ENCODE data around the gene TMEM233.
A peak's percentile ranks its signal among the peaks of the same experiment; 100 is the strongest.
"Not testable (repeated sequence)": the region's sequence is repeated elsewhere in the genome, so short reads cannot be mapped to it uniquely, and the experiment has no call there.

The TMEM233 gene

DNA sequence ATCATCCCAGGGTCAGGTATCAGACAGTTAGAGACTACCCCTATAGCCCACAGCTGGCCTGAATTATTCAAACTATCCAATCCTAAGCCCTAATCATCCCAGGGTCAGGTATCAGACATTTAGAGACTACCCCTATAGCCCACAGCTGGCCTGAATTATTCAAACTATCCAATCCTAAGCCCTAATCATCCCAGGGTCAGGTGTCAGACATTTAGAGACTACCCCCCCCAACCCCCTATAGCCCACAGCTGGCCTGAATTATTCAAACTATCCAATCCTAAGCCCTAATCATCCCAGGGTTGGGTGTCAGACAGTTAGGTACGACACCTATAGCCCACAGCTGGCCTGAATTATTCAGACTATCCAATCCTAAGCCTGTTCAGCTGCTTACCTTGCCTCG, 63.4 kb downstream of the TMEM233 start:
- not testable (repeated sequence) for DNase-seq (ENCODE audit: low read depth in 1 of 2, low spot score in 1 of 2)

DNA sequence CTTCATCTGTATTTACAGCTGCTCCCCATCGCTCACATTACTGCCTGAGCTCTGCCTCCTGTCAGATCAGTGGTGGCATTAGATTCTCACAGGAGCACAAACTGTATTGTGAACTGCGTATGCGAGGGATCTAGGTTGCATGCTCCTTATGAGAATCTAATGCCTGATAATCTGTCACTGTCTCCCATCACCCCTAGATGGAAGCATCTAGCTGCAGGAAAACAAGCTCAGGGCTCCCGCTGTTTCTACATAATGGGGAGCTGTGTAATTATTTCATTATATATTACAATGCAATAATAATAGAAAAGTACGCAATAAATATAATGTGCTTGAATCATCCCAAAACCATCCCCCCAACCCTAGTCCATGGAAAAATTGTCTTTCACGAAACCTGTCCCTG, 64.6 kb downstream of the TMEM233 start:
- not testable (repeated sequence) for DNase-seq (ENCODE audit: low read depth in 1 of 2, low spot score in 1 of 2)

DNA sequence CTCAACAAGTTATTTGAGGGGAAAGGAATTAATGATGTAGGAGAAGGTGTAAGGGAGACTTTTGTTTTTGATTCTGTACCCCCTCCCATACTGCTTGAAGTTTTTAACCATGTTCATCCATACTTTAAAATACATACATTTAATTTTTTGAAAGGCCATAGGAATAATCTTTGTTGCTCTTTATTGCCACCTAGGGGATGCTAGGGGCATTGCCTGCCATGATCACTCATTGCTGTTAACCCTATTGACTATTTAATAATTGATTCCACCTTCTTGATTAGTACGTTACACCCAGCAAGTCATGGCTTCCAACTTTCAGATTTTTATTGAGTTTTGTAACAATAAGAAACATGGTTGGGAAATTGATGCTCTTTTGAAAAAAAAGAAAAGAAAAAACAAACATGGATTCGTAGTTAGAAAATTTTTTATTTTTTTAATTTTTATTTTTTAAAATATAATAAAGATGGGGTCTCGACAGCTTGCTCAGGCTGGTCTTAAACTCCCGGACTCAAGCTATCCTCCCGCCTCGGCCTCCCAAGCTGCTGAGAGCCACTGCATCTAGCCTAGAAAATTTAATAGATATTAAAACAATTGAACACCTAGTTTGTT, 65.8 kb downstream of the TMEM233 start:
- DNase-seq (ENCODE audit: low read depth in 1 of 2, low spot score in 1 of 2), result no peak

DNA sequence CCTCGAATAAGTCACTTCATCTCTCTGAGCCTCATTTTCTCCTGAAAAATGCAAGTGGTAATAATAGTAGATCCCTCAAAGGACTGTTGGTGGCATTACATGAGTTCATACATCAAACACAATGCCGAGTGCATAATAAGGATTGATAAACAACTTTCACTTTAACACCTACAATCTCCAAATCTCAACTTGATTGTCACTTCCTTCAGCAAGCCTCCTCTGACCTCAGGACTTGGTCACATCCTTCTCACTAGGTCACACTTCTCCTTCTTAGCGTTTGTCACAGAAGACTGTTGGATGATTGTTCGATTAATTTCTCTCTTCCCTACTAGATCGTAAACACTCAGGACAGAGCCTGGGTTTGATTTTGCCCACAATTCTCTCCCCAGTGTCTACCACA, 66.5 kb downstream of the TMEM233 start:
- DNase-seq (ENCODE audit: low read depth in 1 of 2, low spot score in 1 of 2), result no peak

DNA sequence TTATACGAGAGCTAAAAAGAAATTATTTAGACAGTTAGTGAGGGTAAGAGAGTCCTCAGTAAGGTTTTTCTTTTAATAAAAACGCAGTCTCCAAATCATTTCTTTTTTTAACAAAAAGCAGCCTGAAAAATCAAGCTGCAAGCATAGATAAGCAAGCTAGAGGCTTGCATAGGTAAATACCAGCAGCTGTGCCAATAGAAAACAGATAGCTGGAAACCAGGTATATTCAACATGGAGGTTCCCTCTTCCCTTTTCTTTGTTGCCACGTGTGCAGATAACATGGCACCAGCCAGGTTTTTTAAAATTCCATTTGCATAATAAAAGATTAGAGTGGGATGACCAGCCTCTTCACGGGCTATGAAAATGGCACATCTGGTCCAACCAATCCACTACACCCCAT, 68.3 kb downstream of the TMEM233 start:
- no peak for DNase-seq (ENCODE audit: low read depth in 1 of 2, low spot score in 1 of 2)

DNA sequence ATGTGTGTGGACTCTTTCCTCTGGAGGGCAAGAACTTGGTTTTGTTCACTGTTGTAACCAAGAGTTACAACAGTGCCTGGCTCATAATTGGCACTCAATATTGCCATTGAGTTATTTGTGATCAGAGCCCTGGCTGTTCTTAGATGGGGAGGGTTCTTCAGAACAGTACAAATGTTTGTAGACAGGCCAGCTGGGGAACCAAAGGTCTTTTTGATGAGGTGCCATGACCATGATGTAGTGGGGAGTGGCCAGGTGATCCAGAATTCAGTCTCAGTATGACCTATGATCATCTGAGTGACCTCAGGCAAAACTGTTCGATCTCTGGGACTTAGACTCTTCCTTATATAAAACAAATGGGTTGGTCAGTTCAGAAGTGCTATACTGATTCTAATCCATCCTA, 71.1 kb downstream of the TMEM233 start:
- DNase-seq (ENCODE audit: low read depth in 1 of 2, low spot score in 1 of 2), result no peak

DNA sequence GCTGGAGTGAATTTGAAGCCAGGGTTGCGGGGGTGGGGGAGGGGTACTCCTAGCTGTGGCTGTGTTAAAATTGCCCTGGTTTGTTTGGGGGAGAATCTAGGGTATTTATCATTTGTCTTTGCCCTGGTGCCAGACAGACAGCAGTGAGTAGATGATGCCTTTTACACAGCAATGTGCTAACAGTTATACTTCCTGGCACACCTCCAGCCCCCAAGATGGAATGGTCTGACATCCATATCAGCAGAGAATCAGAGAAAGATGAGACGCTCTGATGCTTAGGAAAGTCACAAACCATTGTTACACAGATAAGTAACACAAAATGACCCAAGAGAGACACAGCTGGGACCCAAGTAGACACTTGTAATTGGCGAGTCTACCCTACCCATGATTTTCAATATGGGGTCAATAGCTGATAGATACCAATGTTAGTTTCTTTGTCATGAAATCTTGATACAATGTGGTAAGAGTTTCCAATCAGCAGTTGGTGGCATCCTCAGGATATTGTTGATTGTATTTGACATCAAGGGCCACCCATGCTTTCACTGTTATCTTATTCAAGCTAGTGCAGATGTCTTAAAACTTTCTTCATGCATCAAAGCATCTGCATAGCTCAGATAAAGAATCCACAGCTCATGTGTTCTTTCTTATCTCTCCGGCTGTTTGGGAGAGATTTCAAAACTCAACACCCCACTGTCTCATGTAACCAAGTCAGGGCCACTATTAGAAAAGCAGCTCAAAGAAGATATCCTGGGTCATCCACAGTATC, 71.8 kb downstream of the TMEM233 start:
- DNase-seq (ENCODE audit: low read depth in 1 of 2, low spot score in 1 of 2), result no peak

DNA sequence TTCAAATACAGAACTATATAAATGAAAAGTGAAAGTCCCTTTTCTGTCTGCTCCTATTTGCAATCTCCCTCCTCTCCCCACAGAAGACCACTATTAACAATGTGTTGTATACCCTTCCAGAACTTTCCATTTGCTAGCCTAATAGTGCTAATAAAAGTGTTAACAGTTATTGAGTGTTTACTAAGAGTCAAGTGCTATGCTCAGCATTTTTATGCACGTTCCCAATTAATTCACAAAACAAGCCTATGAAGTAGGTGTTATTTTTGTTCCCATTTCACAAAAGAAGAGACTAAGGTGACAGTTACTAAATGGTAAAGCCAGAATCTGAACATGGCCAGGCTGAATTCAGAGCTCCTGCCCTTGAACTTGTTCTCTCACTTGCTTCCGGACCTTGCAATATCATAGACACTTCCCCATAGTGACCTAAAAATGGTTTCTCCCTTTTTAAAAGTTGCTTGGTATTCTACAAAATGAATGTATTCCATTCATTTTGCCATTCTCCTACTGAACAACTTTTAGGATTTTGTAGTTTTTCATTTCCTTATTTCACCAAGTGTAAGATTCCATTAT, 72.7 kb downstream of the TMEM233 start:
- no peak for DNase-seq (ENCODE audit: low read depth in 1 of 2, low spot score in 1 of 2)

DNA sequence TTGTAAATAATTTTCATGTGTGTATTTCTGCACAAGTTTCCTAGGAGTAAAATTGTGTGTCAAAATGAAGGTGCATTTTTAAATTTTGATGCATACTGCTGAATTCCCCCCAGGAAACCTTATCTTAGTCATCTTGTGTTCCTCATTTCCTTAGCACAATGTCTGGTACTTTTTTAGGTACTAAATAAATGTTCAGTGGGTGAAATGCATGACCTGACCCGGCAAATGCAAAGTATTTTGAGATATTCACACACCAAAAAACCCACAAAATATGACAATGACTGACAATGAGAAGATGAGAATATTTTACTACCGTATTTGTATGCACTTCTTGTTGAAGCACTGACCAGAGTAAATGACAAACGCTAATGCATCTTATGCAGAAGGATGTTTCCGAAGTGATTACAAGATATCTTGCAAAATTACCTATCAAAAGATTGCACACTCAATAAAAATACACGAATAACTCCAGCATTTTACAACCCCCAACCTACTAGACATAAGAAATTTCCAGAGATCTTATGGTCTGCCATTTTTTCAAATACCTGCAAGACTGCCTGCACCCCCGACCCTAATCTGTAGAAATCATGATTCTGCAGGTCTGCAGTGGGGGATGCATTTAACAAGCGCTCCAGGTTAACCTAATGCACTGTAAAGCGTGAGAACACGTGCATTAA, 73.5 kb downstream of the TMEM233 start:
- no peak for DNase-seq (ENCODE audit: low read depth in 1 of 2, low spot score in 1 of 2)

DNA sequence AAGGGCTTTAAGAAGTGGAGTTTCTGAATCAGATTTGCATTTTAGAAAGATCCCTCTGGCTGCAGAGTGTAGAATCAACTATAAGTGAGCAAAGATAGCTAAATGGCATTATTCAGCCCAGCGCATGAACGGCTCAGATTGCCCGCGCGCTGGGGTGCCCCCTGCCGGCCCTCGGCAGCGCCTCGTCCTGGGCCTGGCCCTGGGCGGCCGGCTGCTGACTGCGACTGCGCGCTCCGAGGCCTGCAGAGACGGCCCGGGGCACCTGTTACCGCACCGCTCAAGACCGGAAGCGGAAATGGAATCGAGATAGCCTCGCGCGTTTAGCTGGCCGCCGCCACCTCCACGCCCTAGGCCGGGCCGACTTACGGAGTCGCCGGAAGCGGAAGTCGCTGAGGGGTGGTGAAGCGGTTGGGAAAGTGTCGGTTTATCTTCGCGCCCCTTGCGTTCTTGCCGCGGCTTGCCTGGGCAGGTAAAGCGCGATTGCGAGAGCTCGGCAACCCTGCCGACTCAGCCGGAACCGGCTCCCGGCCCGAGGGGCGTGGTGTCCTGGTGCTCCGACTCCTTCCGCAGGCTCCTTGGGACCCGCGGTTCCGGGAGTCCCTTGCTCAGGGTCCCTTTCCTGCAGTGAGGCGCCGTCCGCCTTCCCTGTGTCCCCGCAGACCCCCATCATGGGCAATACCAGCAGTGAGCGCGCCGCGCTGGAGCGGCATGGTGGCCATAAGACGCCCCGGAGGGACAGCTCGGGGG, 74.2 kb downstream of the TMEM233 start, which contains the start of gene PRKAB1:
PRKAB1 (plus strand) TSS at position 557 of the 747 bp plus-strand sequence; CDS start at position 669, 112 bp downstream.
- DNase-seq (ENCODE audit: low read depth in 1 of 2, low spot score in 1 of 2), result peak; percentile 90 to 92

DNA sequence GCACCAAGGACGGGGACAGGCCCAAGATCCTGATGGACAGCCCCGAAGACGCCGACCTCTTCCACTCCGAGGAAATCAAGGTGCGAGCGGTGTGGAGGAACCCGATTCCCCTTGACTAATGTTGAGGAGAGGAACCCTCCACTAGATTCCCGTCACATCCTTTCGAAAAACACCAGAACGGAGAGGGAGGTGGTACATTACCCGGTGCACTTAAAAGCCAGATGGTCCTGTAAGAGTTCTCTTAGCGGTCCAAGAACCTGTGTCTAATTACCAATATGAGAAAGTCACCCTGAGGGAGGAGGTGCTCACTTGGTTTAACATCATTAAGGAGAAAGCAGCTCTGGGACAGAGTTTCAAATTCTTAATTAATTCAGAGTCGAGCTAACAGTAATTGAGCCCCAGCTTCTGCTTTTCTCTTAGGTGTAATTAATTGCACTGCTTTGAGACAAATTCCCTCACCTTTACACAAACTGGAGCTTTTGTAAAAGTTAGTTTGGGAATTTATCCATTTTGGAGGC, 74.8 kb downstream of the TMEM233 start:
- DNase-seq (ENCODE audit: low read depth in 1 of 2, low spot score in 1 of 2), result no peak

DNA sequence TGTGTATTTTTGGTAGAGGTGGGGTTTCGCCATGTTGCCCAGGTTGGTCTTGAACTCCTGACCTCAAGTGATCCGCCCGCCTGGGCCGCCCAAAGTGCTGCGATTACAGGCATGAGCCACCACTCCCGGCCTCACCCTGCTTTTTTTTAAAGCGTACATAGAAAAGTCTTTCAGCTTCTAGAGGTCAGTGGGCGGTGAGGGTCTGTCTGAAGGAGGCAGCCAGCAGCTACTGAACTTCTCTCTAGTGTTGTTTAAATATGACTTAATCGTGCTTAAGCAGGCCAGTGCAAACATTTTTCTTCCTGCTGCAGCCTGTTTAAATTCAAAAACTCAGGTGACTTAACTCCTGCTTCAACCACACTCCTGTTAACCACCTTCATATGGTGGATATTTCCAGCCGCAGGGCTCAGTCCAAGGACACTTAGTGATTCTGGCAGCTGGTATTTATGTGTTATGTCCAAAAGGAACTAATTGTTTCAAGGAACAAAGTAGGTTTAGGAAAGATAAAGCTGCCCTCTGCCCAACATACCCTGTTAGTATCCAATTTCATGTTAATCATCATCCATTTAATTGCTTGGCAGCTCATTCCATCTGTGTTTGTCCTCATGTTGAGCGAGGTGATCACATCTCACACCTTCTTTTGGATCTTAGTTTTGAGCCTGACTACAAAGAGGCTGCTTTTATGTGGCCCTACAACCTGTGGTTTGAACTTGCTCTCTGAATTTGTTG, 76.3 kb downstream of the TMEM233 start:
- no peak for DNase-seq (ENCODE audit: low read depth in 1 of 2, low spot score in 1 of 2)

DNA sequence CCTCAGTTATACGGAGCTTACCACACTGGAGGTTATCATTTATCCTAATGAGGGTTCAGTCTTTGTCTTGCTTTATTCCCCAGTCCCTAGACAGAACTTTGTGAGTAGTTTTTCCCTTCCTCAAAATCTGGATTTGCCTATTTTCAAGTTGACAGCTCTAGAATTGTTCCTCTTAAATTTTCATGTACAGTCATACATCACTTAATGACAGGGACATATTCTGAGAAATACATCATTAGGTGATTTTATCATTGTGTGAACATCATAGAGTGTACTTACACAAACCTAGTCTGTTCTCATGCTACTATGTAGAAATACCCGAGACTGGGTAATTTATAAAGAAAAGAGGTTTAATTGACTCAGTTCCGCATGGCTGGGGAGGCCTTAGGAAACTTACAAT, 77.5 kb downstream of the TMEM233 start:
- no peak for DNase-seq (ENCODE audit: low read depth in 1 of 2, low spot score in 1 of 2)

DNA sequence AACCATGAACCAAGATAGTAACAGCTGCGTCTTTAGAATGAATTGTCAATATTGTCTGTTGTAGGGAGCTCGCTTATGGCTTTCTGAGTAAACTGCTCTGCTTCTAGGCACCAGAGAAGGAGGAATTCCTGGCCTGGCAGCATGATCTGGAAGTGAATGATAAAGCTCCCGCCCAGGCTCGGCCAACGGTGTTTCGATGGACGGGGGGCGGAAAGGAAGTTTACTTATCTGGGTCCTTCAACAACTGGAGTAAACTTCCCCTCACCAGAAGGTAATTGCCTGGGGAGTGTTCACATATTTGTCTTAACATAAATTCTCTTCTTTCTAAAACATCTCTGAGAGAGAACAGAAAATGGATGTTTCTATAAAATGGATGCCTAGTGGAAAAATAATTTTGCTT, 78.6 kb downstream of the TMEM233 start:
- DNase-seq (ENCODE audit: low read depth in 1 of 2, low spot score in 1 of 2), result no peak

DNA sequence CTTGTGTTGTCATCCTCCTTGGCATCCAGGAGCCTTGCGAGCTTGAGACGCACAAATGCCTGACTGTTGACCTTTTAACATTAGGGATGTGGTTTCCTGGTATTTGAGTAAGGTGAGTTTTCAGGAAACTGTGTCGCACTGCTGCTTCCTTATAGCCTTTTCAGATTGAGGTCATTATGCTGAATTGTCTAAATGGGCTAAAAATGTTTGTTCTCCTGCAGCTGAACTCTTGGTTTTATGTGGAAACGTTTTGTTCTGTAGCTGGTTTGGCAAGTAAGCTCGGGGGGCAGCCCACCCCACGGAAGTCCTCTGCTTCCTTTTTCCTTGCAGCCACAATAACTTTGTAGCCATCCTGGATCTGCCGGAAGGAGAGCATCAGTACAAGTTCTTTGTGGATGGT, 80.1 kb downstream of the TMEM233 start:
- no peak for DNase-seq (ENCODE audit: low read depth in 1 of 2, low spot score in 1 of 2)

DNA sequence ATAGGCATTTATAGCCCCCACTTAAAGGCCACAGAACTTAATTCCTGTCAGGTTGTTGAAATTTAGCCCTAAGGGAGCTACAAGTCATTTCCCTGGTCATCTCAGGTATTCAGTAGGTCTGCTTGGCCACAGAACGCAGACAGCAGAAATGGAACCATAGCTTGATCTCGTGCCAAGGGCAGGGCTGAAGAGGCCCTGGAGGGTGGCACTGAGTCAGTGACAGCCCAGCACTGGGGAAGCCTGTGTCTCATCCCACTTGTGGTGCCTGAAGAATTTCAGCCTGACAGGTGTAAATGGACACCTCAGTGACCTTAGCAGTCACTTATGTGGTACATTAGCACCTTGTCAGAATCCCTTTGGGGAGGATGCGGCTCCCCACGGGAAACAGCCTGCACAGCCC, 81.0 kb downstream of the TMEM233 start:
- no peak for DNase-seq (ENCODE audit: low read depth in 1 of 2, low spot score in 1 of 2)

DNA sequence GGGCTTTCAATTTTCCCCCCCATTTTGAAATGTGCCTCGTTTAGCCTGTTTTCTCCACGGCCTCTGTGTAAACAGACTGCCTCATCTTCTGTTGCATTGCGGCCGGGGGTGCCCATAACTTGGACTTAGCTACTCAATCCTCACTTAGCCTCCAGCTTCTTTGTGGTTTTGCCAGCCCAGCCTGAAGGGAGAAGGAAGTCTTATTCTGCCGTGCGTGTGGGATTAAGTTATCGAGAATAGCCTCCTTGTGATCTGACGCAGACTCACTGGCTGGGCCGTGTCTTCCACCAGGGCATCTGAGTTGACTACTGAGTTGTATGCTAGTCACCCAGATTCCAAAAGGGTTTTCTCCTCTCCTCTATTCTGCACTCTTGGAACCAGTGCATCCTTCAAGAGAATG, 82.4 kb downstream of the TMEM233 start:
- DNase-seq (ENCODE audit: low read depth in 1 of 2, low spot score in 1 of 2), result no peak

DNA sequence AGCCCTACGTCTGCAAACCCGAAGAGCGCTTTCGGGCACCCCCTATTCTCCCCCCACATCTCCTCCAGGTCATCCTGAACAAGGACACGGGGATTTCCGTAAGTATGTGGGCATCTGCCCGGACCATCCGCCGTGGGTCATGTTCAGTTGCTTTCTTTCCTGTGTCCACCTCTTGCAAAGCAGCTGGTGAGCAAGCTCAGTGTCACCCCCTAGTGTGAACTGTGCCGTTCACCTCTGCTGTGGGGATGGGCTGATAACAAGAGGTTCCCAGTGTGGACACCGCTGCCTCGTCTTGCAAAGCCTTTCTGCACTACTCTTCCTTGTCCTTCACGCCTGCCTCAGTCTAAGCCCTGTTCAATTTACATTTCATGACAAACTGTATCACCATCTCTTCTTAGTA, 83.0 kb downstream of the TMEM233 start:
- no peak for DNase-seq (ENCODE audit: low read depth in 1 of 2, low spot score in 1 of 2)

DNA sequence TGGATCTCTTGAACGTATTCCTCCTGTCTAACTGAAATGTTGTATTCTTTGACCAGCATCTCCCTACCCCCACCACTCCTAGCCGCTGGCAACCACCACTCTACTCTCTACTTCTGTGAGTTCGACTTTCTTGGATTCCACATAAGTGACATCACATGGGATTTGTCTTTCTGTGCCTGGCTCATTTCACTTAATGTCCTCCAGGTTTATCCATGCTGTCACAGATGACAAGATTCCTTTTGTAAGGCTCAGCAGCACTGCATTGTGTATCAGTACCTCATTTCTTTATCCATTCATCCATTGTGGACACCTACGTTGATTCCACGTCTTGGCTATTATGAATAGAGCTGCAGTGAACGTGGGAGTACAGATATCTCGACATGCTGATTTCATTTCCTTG, 84.9 kb downstream of the TMEM233 start:
- no peak for DNase-seq (ENCODE audit: low read depth in 1 of 2, low spot score in 1 of 2)

DNA sequence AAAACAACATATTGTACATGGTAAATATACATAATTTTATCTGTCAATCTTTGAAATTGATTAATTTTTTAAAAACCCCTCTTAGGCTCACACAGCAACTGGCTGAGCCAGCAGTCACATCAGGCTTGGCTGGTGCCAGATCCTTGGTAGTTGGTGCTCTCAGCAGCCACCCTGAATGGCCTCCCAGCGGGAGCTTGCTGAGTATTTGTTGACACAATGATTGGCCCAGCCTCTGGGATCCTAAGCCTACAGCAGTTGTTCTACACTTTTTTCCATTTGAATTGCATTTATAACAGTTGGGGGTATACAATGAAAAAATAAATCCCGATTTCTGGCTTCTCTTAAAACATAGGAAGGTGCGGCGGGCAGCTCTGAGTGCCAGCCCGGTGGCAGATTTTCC, 85.5 kb downstream of the TMEM233 start:
- no peak for DNase-seq (ENCODE audit: low read depth in 1 of 2, low spot score in 1 of 2)
